Measurements from ENCODE around the gene ARHGAP6. TPM values are rescaled to one million over a fixed set of nuclear protein-coding genes. Genes with fewer than 3 reads are reported as not detected.

The ARHGAP6 gene
- total RNA-seq, 3 donors from 2014 or later, result 0.08 to 0.10 TPM; not detected in 1

- no peak for DNase-seq
- peaks cover 1% of the 10 kb centered on the region for H3K27me3 Mint-ChIP-seq (ENCODE audit: low read depth)
- no peaks in the 10 kb centered on the region for H3K36me3 Mint-ChIP-seq (ENCODE audit: insufficient read depth)
- no peaks in the 10 kb centered on the region for H3K9me3 Mint-ChIP-seq
- H3K4me1 Mint-ChIP-seq (ENCODE audit: low read depth), result no peaks in the 10 kb centered on the region
- no peak for ATAC-seq
- no peak overlapping the region for H3K4me3 Mint-ChIP-seq
Measured at GRCh38 chrX:11298600-11298999, 367.1 kb downstream of the ARHGAP6 start.

- Mint-ChIP-seq H3K4me3 (no peak overlapping the region), H3K36me3 (ENCODE audit: insufficient read depth) (no peaks in the 10 kb centered on the region), H3K27me3 (ENCODE audit: low read depth) (peaks cover 1% of the 10 kb centered on the region), H3K4me1 (ENCODE audit: low read depth) (no peaks in the 10 kb centered on the region), H3K9me3 (no peaks in the 10 kb centered on the region)
- ATAC-seq, result no peak
- DNase-seq, result no peak
Measured at GRCh38 chrX:11296051-11296450, 369.7 kb downstream of the ARHGAP6 start.

- H3K4me1 Mint-ChIP-seq (ENCODE audit: low read depth), result no peaks in the 10 kb centered on the region
- no peak within 1 kb of the TSS for H3K4me3 Mint-ChIP-seq
Measured at GRCh38 chrX:11293113-11293512, 372.6 kb downstream of the ARHGAP6 start, which contains the start of gene AMELX. Gene AMELX, plus strand, starts transcription at chrX:11293413. Its CDS starts 1,376 bp downstream, at chrX:11294789.

GRCh38 chrX:11290416-11291102 lies 375.2 kb downstream of the ARHGAP6 start:
- no peaks in the 10 kb centered on the region for H3K27me3 Mint-ChIP-seq (ENCODE audit: low read depth)
- no peak for ATAC-seq
- no peaks in the 10 kb centered on the region for H3K36me3 Mint-ChIP-seq (ENCODE audit: insufficient read depth)
- no peak overlapping the region for H3K4me3 Mint-ChIP-seq
- DNase-seq, result no peak
- no peaks in the 10 kb centered on the region for H3K9me3 Mint-ChIP-seq
- no peaks in the 10 kb centered on the region for H3K4me1 Mint-ChIP-seq (ENCODE audit: low read depth)

More at GRCh38 chrX:11293113-11293512, 372.6 kb downstream of the ARHGAP6 start, which contains the start of gene AMELX:
- DNase-seq, result no peak
- no peaks in the 10 kb centered on the region for H3K27me3 Mint-ChIP-seq (ENCODE audit: low read depth)
- no peaks in the 10 kb centered on the region for H3K9me3 Mint-ChIP-seq
- no peak for ATAC-seq
- no peaks in the 10 kb centered on the region for H3K36me3 Mint-ChIP-seq (ENCODE audit: insufficient read depth)

GRCh38 chrX:11287505-11287904 lies 378.2 kb downstream of the ARHGAP6 start:
- Mint-ChIP-seq H3K4me1 (ENCODE audit: low read depth) (no peaks in the 10 kb centered on the region), H3K4me3 (no peak overlapping the region), H3K27me3 (ENCODE audit: low read depth) (no peaks in the 10 kb centered on the region), H3K36me3 (ENCODE audit: insufficient read depth) (no peaks in the 10 kb centered on the region), H3K9me3 (no peaks in the 10 kb centered on the region)
- ATAC-seq, result no peak
- DNase-seq, result no peak

GRCh38 chrX:11285651-11286050 lies 380.1 kb downstream of the ARHGAP6 start:
- no peak for DNase-seq
- no peaks in the 10 kb centered on the region for H3K4me1 Mint-ChIP-seq (ENCODE audit: low read depth)
- H3K27me3 Mint-ChIP-seq (ENCODE audit: low read depth), result no peaks in the 10 kb centered on the region
- no peaks in the 10 kb centered on the region for H3K36me3 Mint-ChIP-seq (ENCODE audit: insufficient read depth)
- H3K4me3 Mint-ChIP-seq, result no peak overlapping the region
- ATAC-seq, result no peak
- no peaks in the 10 kb centered on the region for H3K9me3 Mint-ChIP-seq

GRCh38 chrX:11282043-11282442 lies 383.7 kb downstream of the ARHGAP6 start:
- no peak for DNase-seq
- no peaks in the 10 kb centered on the region for H3K36me3 Mint-ChIP-seq (ENCODE audit: insufficient read depth)
- no peaks in the 10 kb centered on the region for H3K9me3 Mint-ChIP-seq
- no peak overlapping the region for H3K4me3 Mint-ChIP-seq
- H3K4me1 Mint-ChIP-seq (ENCODE audit: low read depth), result no peaks in the 10 kb centered on the region
- H3K27me3 Mint-ChIP-seq (ENCODE audit: low read depth), result no peaks in the 10 kb centered on the region
- no peak for ATAC-seq

- no peaks in the 10 kb centered on the region for H3K9me3 Mint-ChIP-seq
- H3K4me1 Mint-ChIP-seq (ENCODE audit: low read depth), result no peaks in the 10 kb centered on the region
- no peak overlapping the region for H3K4me3 Mint-ChIP-seq
- H3K27me3 Mint-ChIP-seq (ENCODE audit: low read depth), result no peaks in the 10 kb centered on the region
- DNase-seq (no peak), ATAC-seq (no peak)
- no peaks in the 10 kb centered on the region for H3K36me3 Mint-ChIP-seq (ENCODE audit: insufficient read depth)
Measured at GRCh38 chrX:11273544-11273943, 392.2 kb downstream of the ARHGAP6 start.

- Mint-ChIP-seq H3K9me3 (no peaks in the 10 kb centered on the region), H3K4me1 (ENCODE audit: low read depth) (no peaks in the 10 kb centered on the region), H3K36me3 (ENCODE audit: insufficient read depth) (no peaks in the 10 kb centered on the region), H3K27me3 (ENCODE audit: low read depth) (no peaks in the 10 kb centered on the region), H3K4me3 (no peak overlapping the region)
- DNase-seq (no peak), ATAC-seq (no peak)
Measured at GRCh38 chrX:11272863-11273262, 392.9 kb downstream of the ARHGAP6 start.

GRCh38 chrX:11272290-11272689 lies 393.4 kb downstream of the ARHGAP6 start:
- ATAC-seq, result no peak
- H3K4me1 Mint-ChIP-seq (ENCODE audit: low read depth), result no peaks in the 10 kb centered on the region
- no peaks in the 10 kb centered on the region for H3K27me3 Mint-ChIP-seq (ENCODE audit: low read depth)
- no peaks in the 10 kb centered on the region for H3K9me3 Mint-ChIP-seq
- no peak overlapping the region for H3K4me3 Mint-ChIP-seq
- no peak for DNase-seq
- H3K36me3 Mint-ChIP-seq (ENCODE audit: insufficient read depth), result no peaks in the 10 kb centered on the region

GRCh38 chrX:11269996-11270395 lies 395.7 kb downstream of the ARHGAP6 start:
- H3K4me3 Mint-ChIP-seq, result no peak overlapping the region

GRCh38 chrX:11269006-11269405 lies 396.7 kb downstream of the ARHGAP6 start:
- ATAC-seq (no peak), DNase-seq (no peak)
- Mint-ChIP-seq H3K4me3 (no peak overlapping the region), H3K36me3 (ENCODE audit: insufficient read depth) (no peaks in the 10 kb centered on the region), H3K27me3 (ENCODE audit: low read depth) (no peaks in the 10 kb centered on the region), H3K9me3 (no peaks in the 10 kb centered on the region), H3K4me1 (ENCODE audit: low read depth) (no peaks in the 10 kb centered on the region)

More at GRCh38 chrX:11269996-11270395, 395.7 kb downstream of the ARHGAP6 start:
- Mint-ChIP-seq H3K9me3 (no peaks in the 10 kb centered on the region), H3K36me3 (ENCODE audit: insufficient read depth) (no peaks in the 10 kb centered on the region), H3K4me1 (ENCODE audit: low read depth) (no peaks in the 10 kb centered on the region), H3K27me3 (ENCODE audit: low read depth) (no peaks in the 10 kb centered on the region)
- no peak for DNase-seq
- no peak for ATAC-seq

- no peak overlapping the region for H3K4me3 Mint-ChIP-seq
- no peak for ATAC-seq
- H3K4me1 Mint-ChIP-seq (ENCODE audit: low read depth), result no peaks in the 10 kb centered on the region
- H3K36me3 Mint-ChIP-seq (ENCODE audit: insufficient read depth), result no peaks in the 10 kb centered on the region
- DNase-seq, result no peak
- no peaks in the 10 kb centered on the region for H3K9me3 Mint-ChIP-seq
- H3K27me3 Mint-ChIP-seq (ENCODE audit: low read depth), result no peaks in the 10 kb centered on the region
Measured at GRCh38 chrX:11267425-11267824, 398.3 kb downstream of the ARHGAP6 start.

GRCh38 chrX:11266573-11267003 lies 399.1 kb downstream of the ARHGAP6 start:
- no peak overlapping the region for H3K4me3 Mint-ChIP-seq
- H3K4me1 Mint-ChIP-seq (ENCODE audit: low read depth), result no peaks in the 10 kb centered on the region
- no peaks in the 10 kb centered on the region for H3K27me3 Mint-ChIP-seq (ENCODE audit: low read depth)
- no peak for ATAC-seq
- H3K36me3 Mint-ChIP-seq (ENCODE audit: insufficient read depth), result no peaks in the 10 kb centered on the region
- H3K9me3 Mint-ChIP-seq, result no peaks in the 10 kb centered on the region
- DNase-seq, result no peak

GRCh38 chrX:11265352-11265751 lies 400.4 kb downstream of the ARHGAP6 start:
- no peak overlapping the region for H3K4me3 Mint-ChIP-seq
- DNase-seq (no peak), ATAC-seq (no peak)
- no peaks in the 10 kb centered on the region for H3K9me3 Mint-ChIP-seq
- H3K27me3 Mint-ChIP-seq (ENCODE audit: low read depth), result no peaks in the 10 kb centered on the region
- H3K4me1 Mint-ChIP-seq (ENCODE audit: low read depth), result no peaks in the 10 kb centered on the region
- H3K36me3 Mint-ChIP-seq (ENCODE audit: insufficient read depth), result no peaks in the 10 kb centered on the region

Measured in activated T-cell treated with anti-CD3 and anti-CD28 coated beads, Interleukin-2, amount 50 U/mL, for 4 hours (primary cell).